Loucy (cell line): ENCODE results near the gene BLTP3B.

Experiments
- EZH2phosphoT487 ChIP-seq: fragments of 200-600 bp; IDR thresholded peaks from 2 replicates; pipeline ENCODE4 v1.6.1; 2018; ENCODE audit warnings: antibody characterized with exemption, mild to moderate bottlenecking, moderate library complexity, borderline replicate concordance
- TF ChIP-seq, protein P1 (sequence below): fragments of 200-600 bp; sonication (generic); conservative IDR thresholded peaks from 2 replicates; pipeline ENCODE4 v1.5.1; 2014; ENCODE audit warnings: mild to moderate bottlenecking, antibody characterized with exemption, low read length

DNA sequence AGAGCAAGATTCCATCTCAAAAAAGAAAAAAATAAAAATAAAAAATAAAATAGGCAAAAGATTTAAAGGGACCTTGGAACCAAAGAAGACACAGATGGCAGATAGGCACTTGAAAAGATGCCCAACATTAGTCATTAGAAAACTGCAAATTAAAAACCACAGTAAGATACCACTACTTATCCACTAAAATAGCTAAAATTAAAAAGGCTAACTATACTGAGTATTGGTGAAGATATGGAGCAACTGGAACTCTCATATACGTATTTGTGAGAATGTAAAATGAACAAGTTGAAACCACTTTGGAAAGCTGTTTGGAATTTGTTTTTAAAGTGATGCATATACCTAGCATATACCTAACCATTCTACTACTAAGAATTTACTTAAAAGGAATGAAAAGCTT, 22.3 kb downstream of the BLTP3B start:
- TF ChIP-seq, protein P1, sequence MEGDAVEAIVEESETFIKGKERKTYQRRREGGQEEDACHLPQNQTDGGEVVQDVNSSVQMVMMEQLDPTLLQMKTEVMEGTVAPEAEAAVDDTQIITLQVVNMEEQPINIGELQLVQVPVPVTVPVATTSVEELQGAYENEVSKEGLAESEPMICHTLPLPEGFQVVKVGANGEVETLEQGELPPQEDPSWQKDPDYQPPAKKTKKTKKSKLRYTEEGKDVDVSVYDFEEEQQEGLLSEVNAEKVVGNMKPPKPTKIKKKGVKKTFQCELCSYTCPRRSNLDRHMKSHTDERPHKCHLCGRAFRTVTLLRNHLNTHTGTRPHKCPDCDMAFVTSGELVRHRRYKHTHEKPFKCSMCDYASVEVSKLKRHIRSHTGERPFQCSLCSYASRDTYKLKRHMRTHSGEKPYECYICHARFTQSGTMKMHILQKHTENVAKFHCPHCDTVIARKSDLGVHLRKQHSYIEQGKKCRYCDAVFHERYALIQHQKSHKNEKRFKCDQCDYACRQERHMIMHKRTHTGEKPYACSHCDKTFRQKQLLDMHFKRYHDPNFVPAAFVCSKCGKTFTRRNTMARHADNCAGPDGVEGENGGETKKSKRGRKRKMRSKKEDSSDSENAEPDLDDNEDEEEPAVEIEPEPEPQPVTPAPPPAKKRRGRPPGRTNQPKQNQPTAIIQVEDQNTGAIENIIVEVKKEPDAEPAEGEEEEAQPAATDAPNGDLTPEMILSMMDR = no peak
- no peak for TF ChIP-seq EZH2phosphoT487
